ENCODE data around the gene LTB4R2. TPM values are rescaled to one million over a fixed set of nuclear protein-coding genes. Genes with fewer than 3 reads are reported as not detected.

LTB4R2 gene
- total and polyA plus RNA-seq, 12 donors, result 0.42 to 11.1 (median 3.8) TPM

DNA sequence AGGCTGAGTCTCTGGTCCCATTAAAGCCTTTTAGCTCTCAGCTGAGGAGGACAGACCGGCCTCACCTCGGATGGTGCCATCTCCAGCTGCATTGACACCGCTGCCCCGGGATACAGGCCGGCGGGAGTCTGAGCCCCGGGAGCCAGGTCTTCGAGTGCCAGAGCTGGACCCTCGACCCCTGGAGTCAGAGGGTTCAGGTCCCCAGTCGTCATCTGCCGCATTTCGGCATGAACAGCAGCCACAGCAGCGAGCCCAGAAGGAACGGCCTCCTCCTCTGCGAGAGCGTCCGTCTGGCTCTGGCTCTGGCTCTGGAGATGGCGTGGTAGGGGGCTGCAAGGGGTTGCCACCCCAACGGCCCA, 48.0 kb upstream of the LTB4R2 start:
- H3K36me3 ChIP-seq (replicated peaks in 1 of 2), result peaks cover 0 to 9% of the 10 kb centered on the region in 2 donors
- no peak overlapping the region for H3K27ac ChIP-seq
- TF ChIP-seq, protein P1, sequence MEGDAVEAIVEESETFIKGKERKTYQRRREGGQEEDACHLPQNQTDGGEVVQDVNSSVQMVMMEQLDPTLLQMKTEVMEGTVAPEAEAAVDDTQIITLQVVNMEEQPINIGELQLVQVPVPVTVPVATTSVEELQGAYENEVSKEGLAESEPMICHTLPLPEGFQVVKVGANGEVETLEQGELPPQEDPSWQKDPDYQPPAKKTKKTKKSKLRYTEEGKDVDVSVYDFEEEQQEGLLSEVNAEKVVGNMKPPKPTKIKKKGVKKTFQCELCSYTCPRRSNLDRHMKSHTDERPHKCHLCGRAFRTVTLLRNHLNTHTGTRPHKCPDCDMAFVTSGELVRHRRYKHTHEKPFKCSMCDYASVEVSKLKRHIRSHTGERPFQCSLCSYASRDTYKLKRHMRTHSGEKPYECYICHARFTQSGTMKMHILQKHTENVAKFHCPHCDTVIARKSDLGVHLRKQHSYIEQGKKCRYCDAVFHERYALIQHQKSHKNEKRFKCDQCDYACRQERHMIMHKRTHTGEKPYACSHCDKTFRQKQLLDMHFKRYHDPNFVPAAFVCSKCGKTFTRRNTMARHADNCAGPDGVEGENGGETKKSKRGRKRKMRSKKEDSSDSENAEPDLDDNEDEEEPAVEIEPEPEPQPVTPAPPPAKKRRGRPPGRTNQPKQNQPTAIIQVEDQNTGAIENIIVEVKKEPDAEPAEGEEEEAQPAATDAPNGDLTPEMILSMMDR (IDR thresholded peaks at IDR 0.05), result no peak
- TF ChIP-seq POLR2A (IDR thresholded peaks at IDR 0.05), result no peak
- intact Hi-C loops (cut with DNase I), result no loop called here
- WGBS, 4 donors, result 91 to 97% (median 93%) methylated on average over 6 to 19 of the region's 19 CpGs; no CpG with 5 or more reads in 1 of the 4 donors
- no peak for DNase-seq
- H3K4me1 ChIP-seq (replicated peaks in 1 of 2), result no peaks in the 10 kb centered on the region
- no peaks in the 10 kb centered on the region for H3K27me3 ChIP-seq
- no peak overlapping the region for H3K4me3 ChIP-seq
- H3K9me3 ChIP-seq (replicated peaks in 1 of 3), result no peaks in the 10 kb centered on the region

DNA sequence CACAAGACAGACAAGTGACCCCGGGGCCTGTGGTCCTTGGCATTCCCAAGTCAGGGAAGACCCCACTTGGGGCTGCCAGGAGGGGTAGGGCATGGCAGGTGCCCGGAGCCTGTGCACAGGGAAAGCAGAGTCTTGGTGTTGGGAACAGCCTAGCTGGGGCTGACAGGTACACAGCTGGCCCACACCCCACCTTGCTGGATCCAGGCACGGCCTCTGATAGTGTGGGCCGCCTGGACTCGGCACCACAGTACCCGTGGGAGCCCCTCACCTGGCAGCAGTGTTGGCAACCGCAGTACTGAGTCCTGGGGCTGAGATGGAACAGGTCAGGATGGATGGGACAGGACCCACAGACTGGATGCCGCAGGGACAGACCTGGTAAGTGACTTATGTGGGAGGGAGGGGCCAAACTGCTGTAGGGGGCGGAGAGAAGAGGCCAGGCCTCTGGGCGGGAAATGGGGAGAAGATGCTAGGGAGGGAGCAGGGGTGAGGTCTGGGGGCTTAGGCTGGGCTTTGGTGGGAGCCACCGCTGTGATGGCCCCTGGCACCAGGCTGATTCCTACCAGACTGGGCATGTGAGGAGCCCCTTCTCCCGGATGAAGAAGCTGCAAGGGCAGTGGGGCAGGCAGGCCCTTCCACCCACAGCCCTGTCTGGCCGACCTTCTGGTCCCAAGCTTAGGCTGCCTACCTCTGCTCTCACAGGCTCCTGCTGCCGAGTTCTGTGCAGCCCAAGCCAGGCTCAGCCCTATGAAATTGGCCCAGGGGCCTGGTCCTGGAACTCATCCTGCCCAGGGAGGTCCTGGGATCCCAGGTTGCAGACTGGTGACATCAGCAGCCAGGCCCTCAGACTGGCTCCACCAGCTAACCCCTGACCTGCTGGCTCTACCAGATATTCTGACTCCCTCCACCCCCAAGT, 46.9 kb upstream of the LTB4R2 start, which contains the start of gene TGM1:
Gene TGM1, minus strand, starts transcription at position 357 of the 913 bp plus-strand sequence. CDS start 825 bp downstream, outside the sequence.
- DNase-seq, result no peak
- H3K36me3 ChIP-seq (replicated peaks in 1 of 2), result peaks cover 0 to 17% of the 10 kb centered on the region in 2 donors
- no peak for TF ChIP-seq POLR2A (IDR thresholded peaks at IDR 0.05)
- WGBS, 4 donors, result 81 to 87% (median 83%) methylated on average over 7 to 14 of the region's 14 CpGs
- H3K4me3 ChIP-seq, result no peak within 1 kb of the TSS
- no peaks in the 10 kb centered on the region for H3K9me3 ChIP-seq (replicated peaks in 1 of 3)
- no peaks in the 10 kb centered on the region for H3K4me1 ChIP-seq (replicated peaks in 1 of 2)
- peak within 1 kb of the TSS in 1 of 5 donors; percentile 66 for H3K27ac ChIP-seq
- intact Hi-C loops (cut with DNase I), result no loop called here
- H3K27me3 ChIP-seq, result no peaks in the 10 kb centered on the region

DNA sequence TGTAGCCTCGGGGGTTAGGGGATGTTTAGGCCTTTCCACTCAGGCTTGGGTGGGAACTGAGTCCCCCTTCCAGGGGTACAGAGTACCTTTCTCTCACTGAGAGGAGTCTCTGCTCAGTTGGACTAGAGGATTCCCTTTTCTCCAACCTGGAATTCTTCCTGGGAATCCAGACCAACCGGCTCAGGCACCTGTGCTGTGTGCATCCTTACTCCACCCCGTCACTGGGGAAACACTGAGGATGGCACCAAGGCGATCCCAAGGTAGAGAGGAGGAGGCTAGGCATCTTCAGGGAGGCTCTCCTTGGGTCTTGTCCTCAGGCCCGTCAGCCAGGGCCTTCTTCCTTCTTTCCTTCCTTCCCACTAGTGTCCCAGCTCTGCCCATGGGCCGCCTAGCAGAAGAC, 46.1 kb upstream of the LTB4R2 start:
- no peak for DNase-seq
- no peaks in the 10 kb centered on the region for H3K27me3 ChIP-seq
- H3K4me1 ChIP-seq (replicated peaks in 1 of 2), result no peaks in the 10 kb centered on the region
- intact Hi-C loops (cut with DNase I), result no loop called here
- no peak overlapping the region for H3K4me3 ChIP-seq
- WGBS, 4 donors, result 77 to 81% (median 81%) methylated on average over 6 of the region's 6 CpGs
- peaks cover 0 to 20% of the 10 kb centered on the region in 2 donors for H3K36me3 ChIP-seq (replicated peaks in 1 of 2)
- peak overlapping the region in 1 of 5 donors; percentile 66 for H3K27ac ChIP-seq
- TF ChIP-seq, protein P1 (IDR thresholded peaks at IDR 0.05), result no peak
- no peak for TF ChIP-seq POLR2A (IDR thresholded peaks at IDR 0.05)
- no peaks in the 10 kb centered on the region for H3K9me3 ChIP-seq (replicated peaks in 1 of 3)

DNA sequence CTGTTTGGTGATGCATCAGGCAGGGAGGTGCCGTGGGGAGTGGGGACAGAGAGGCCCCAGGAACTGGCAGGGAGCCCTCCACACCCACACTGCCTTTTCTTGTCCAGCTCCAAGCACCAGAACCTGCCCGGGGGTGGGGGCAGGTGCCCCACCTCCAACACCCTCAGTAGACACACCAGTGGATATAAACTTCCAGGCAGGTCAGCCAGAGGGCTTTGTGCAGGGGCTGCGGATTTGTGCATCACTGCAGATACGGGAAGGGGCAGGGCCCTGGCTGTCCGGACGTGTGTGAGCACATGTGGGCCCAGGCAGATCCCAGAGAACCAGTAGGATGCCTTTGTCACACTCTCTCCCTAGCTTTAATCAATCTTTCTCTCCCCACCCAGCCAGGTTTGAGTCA, 45.6 kb upstream of the LTB4R2 start:
- H3K4me1 ChIP-seq (replicated peaks in 1 of 2), result no peaks in the 10 kb centered on the region
- intact Hi-C loops (cut with DNase I), result no loop called here
- WGBS, 4 donors, result 70 to 84% (median 80%) methylated on average over 5 to 6 of the region's 6 CpGs
- no peaks in the 10 kb centered on the region for H3K27me3 ChIP-seq
- peaks cover 0 to 20% of the 10 kb centered on the region in 2 donors for H3K36me3 ChIP-seq (replicated peaks in 1 of 2)
- peak overlapping the region in 1 of 5 donors; percentile 66 for H3K27ac ChIP-seq
- no peaks in the 10 kb centered on the region for H3K9me3 ChIP-seq (replicated peaks in 1 of 3)
- no peak overlapping the region for H3K4me3 ChIP-seq
- TF ChIP-seq POLR2A (IDR thresholded peaks at IDR 0.05), result no peak
- TF ChIP-seq, protein P1 (IDR thresholded peaks at IDR 0.05), result no peak
- DNase-seq, result no peak

Data from adrenal gland (tissue), 12 donors.